ACC112 (cell line): Measurements from ENCODE around the gene ORM2.

Experiments used
- H2AFZ ChIP-seq: fragments of 200-600 bp; sonication (generic); one replicate; pipeline ENCODE4 v1.6.0; 2017; ENCODE audit warnings: antibody characterized with exemption, low read length; ENCODE audit not compliant: unreplicated experiment
- H3K27ac ChIP-seq: fragments of 200-600 bp; sonication (generic); 2 replicates; pipeline ENCODE4 v1.5.1; 2014; ENCODE audit warnings: low read depth, mild to moderate bottlenecking, antibody characterized with exemption, low read length, moderate library complexity
- H3K27me3 ChIP-seq: fragments of 200-600 bp; sonication (generic); 2 replicates; pipeline ENCODE4 v1.6.1; 2014; ENCODE audit warnings: mild to moderate bottlenecking, antibody characterized with exemption, low read length, moderate library complexity, mixed read lengths; ENCODE audit not compliant: insufficient read depth
- H3K36me3 ChIP-seq: fragments of 200-600 bp; sonication (generic); 2 replicates; pipeline ENCODE4 v1.6.1; 2016; ENCODE audit warnings: mild to moderate bottlenecking, antibody characterized with exemption, low read length, moderate library complexity, mixed read lengths; ENCODE audit not compliant: insufficient read depth
- H3K4me1 ChIP-seq: fragments of 200-600 bp; sonication (generic); one replicate; pipeline ENCODE4 v1.6.1; 2016; ENCODE audit warnings: low read length, mixed read lengths; ENCODE audit not compliant: insufficient read depth, unreplicated experiment, control insufficient read depth
- H3K4me3 ChIP-seq: fragments of 200-600 bp; sonication (generic); 2 replicates; pipeline ENCODE4 v1.5.1; 2014; ENCODE audit warnings: mild to moderate bottlenecking, low read depth, low read length
- H3K79me2 ChIP-seq: fragments of 200-600 bp; sonication (generic); one replicate; pipeline ENCODE4 v1.6.0; 2016; ENCODE audit warnings: low read length; ENCODE audit not compliant: control insufficient read depth, unreplicated experiment, insufficient read depth

ORM2 gene

DNA sequence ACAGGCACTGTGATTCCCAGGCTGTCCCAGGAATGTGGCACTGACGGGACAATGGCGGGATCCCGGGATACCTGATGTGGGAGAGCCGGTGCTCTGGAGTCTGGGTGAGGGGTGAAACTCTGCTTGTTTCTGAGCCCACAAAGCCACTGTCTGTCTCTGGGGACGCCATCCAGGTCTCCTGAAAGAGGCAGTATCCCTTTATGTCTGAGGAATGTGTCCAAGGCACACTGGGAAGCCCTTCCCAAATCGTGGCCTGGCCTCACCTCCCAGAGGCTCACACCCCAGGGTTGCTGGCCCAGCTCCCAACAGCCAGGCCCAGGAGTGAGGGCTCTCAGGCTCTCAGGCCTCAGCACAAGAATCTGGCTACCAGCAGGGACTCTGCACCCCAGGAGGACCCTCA is 27.1 kb downstream of the ORM2 start:
- H3K4me1 ChIP-seq = peaks cover 6% of the 10 kb centered on the region
- H2AFZ ChIP-seq = no peak overlapping the region
- no peak overlapping the region for H3K4me3 ChIP-seq
- no peak overlapping the region for H3K27ac ChIP-seq
- peaks cover 18% of the 10 kb centered on the region for H3K36me3 ChIP-seq
- H3K79me2 ChIP-seq = no peaks in the 10 kb centered on the region
- H3K27me3 ChIP-seq = no peaks in the 10 kb centered on the region

GRCh38 chr9:114357360-114357759 is 27.7 kb downstream of the ORM2 start:
- peaks cover 18% of the 10 kb centered on the region for H3K36me3 ChIP-seq
- no peak overlapping the region for H2AFZ ChIP-seq
- H3K4me3 ChIP-seq = no peak overlapping the region
- H3K79me2 ChIP-seq = no peaks in the 10 kb centered on the region
- H3K27ac ChIP-seq = no peak overlapping the region
- H3K27me3 ChIP-seq = no peaks in the 10 kb centered on the region
- peaks cover 6% of the 10 kb centered on the region for H3K4me1 ChIP-seq

DNA sequence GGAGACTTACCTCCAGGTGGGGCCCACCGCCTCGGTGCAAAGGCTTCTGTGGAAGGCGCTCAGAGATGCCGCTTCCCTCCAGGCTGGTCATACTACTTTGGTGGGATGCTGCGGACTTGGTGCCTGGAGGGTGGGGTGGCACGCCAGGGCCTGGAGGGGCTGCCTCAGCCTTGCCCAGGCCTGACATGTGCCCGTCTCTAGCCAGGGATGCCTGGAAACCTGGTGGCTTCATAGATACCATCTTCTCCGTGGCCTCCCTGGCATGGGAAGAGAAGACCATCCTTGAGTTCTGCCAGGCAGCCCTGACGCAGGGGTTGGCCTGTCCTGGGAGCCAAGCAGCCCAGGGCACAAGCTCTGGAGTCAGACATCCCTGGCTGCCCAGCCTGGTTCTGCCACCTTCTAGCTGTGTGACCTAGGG is 28.3 kb downstream of the ORM2 start:
- H3K27me3 ChIP-seq = no peaks in the 10 kb centered on the region
- peaks cover 7% of the 10 kb centered on the region for H3K4me1 ChIP-seq
- peaks cover 18% of the 10 kb centered on the region for H3K36me3 ChIP-seq
- H3K79me2 ChIP-seq = no peaks in the 10 kb centered on the region
- H3K27ac ChIP-seq = no peak overlapping the region
- H2AFZ ChIP-seq = no peak overlapping the region
- no peak overlapping the region for H3K4me3 ChIP-seq

GRCh38 chr9:114359801-114360200 is 30.1 kb downstream of the ORM2 start:
- no peak overlapping the region for H3K4me3 ChIP-seq

GRCh38 chr9:114361542-114361941 is 31.9 kb downstream of the ORM2 start:
- H3K36me3 ChIP-seq = peaks cover 17% of the 10 kb centered on the region
- H3K79me2 ChIP-seq = no peaks in the 10 kb centered on the region

More at GRCh38 chr9:114359801-114360200, 30.1 kb downstream of the ORM2 start:
- Histone ChIP-seq H3K27ac (no peak overlapping the region), H2AFZ (no peak overlapping the region), H3K4me1 (peaks cover 18% of the 10 kb centered on the region), H3K27me3 (no peaks in the 10 kb centered on the region), H3K36me3 (peaks cover 17% of the 10 kb centered on the region), H3K79me2 (no peaks in the 10 kb centered on the region)

DNA sequence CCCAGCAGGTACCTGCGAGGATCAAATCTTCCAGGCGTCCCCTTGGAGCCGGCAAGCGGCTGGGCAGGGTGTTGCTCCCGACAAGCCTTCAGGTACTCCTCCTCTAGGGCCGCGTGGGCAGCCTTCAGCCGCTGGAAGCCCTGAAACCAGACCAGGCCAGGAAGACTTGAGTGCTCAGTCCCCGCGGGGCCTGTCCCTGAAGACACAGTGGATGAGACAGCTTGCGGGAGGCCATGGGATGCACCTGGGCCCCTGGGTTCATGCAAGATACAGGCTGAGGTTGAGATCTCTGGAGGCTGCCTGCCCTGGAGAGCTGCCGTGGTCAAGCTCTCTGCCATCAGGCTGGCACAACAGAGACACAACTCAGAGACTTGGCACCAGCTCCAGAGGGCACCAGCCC is 32.7 kb downstream of the ORM2 start:
- Histone ChIP-seq H3K27me3 (no peaks in the 10 kb centered on the region), H3K4me1 (peaks cover 40% of the 10 kb centered on the region), H2AFZ (no peak overlapping the region), H3K79me2 (no peaks in the 10 kb centered on the region), H3K4me3 (no peak overlapping the region), H3K36me3 (peaks cover 17% of the 10 kb centered on the region), H3K27ac (no peak overlapping the region)

More at GRCh38 chr9:114361542-114361941, 31.9 kb downstream of the ORM2 start:
- Histone ChIP-seq H3K4me1 (peaks cover 33% of the 10 kb centered on the region), H3K27ac (no peak overlapping the region), H2AFZ (no peak overlapping the region), H3K4me3 (no peak overlapping the region), H3K27me3 (no peaks in the 10 kb centered on the region)

- H3K4me3 ChIP-seq = no peak overlapping the region; the same call in 1 of the 2 replicates
- no peaks in the 10 kb centered on the region for H3K79me2 ChIP-seq
- H3K36me3 ChIP-seq = peaks cover 17% of the 10 kb centered on the region
- H3K27me3 ChIP-seq = no peaks in the 10 kb centered on the region
- peak overlapping the region; percentile 89 for H3K27ac ChIP-seq
- H2AFZ ChIP-seq = no peak overlapping the region
- peaks cover 44% of the 10 kb centered on the region for H3K4me1 ChIP-seq
Observed at GRCh38 chr9:114363424-114363823, 33.8 kb downstream of the ORM2 start.

DNA sequence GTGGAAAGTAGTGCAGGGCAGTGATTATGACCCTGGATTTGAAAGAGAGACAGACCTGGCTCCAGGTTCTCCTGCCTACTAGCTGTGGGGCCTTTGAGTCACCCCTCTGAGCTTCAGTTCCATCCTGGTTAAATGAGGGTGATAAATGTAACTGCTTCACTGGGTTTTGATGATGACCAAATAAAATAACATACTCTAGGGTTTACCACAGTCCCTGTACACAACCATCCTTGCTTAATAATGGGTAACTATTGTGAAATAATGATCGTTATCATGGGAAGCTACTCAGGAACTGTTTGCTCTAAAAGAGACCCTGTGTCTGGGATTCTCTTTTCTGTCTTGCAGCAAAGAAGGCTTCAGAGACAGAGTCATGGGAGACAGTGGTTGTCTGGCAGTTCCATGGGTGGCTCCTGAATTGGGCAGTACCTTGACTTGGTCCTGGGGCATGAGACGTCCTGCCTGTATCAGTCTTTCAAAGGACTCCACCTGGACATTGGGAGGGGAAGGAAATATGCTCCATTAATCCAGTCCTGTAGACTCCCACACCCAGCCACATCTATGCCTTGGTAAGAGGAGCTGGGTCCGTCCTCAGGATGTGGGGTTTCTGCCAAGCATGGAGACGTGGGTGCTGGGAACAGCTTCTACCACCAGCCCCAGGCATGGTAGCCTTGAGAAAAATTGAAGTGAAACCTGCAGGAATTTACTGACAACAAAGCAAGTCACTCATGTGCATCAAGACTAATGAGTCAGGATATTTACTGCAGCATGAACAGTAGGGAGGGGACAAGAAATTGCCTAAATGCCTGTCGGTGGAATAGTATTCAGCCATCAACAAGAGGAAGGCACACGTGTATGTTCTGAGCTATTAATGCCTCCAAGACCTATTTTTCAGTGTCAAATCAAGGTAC is 34.7 kb downstream of the ORM2 start:
- peak overlapping the region; percentile 89 for H3K27ac ChIP-seq
- H3K27me3 ChIP-seq = no peaks in the 10 kb centered on the region
- no peak overlapping the region for H2AFZ ChIP-seq
- H3K79me2 ChIP-seq = no peaks in the 10 kb centered on the region
- H3K4me3 ChIP-seq = no peak overlapping the region
- H3K4me1 ChIP-seq = peaks cover 44% of the 10 kb centered on the region
- H3K36me3 ChIP-seq = peaks cover 14% of the 10 kb centered on the region

DNA sequence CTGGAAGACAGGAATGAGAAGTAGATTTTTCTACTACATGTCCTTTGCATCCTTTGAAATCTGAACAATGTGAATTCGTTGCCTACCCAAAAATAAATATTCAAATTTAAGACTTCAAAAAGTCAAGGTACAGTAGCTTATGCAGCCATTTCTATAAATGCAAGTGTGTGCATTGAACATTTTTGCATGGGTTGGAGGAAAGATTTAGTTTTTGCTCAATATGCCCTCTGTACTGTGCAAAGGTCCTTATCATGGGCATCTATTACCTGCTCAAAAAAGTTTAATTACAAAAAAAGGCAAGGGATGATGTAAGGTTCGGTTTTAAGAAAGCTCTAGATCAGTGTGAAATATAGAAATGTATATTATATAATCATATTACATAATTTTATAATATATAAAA is 35.5 kb downstream of the ORM2 start:
- Histone ChIP-seq H3K27me3 (no peaks in the 10 kb centered on the region), H3K27ac (peak overlapping the region; percentile 89), H3K4me1 (peaks cover 44% of the 10 kb centered on the region), H3K79me2 (no peaks in the 10 kb centered on the region), H2AFZ (no peak overlapping the region), H3K36me3 (peaks cover 9% of the 10 kb centered on the region), H3K4me3 (no peak overlapping the region)

GRCh38 chr9:114366334-114367128 is 36.9 kb downstream of the ORM2 start:
- Histone ChIP-seq H3K4me3 (no peak overlapping the region), H3K27me3 (no peaks in the 10 kb centered on the region), H3K36me3 (peaks cover 3% of the 10 kb centered on the region; the same call in 1 of the 2 replicates), H3K79me2 (no peaks in the 10 kb centered on the region), H2AFZ (no peak overlapping the region), H3K27ac (peak overlapping the region; percentile 74), H3K4me1 (peaks cover 49% of the 10 kb centered on the region)
